Suprapubic skin (tissue), 3 donors: ENCODE measurements around the gene MRO.

Experiments
- EP300 ChIP-seq: sonication (generic); formaldehyde crosslinking; IDR thresholded peaks from one replicate; pipeline ENCODE4 v1.6.1; 2017; ENCODE audit warnings: antibody characterized with exemption
- POLR2A ChIP-seq, 2 donors: fragments of 450-650 bp; IDR thresholded peaks; one replicate each; pipeline ENCODE4 v1.6.1; 2017; ENCODE audit warnings: antibody characterized with exemption in 2 of 2, mild to moderate bottlenecking in 2 of 2, moderate library complexity in 2 of 2
- TF ChIP-seq, protein P1 (sequence below), 2 donors: fragments of 200-600 bp in 1 of 2; fragments of 450-650 bp in 1 of 2; sonication (generic) in 1 of 2; IDR thresholded peaks; one replicate each; pipeline ENCODE4 v1.5.1; 2016 to 2019; ENCODE audit warnings: antibody characterized with exemption in 2 of 2, mild to moderate bottlenecking in 1 of 2, moderate library complexity in 1 of 2

- TF ChIP-seq, protein P1, sequence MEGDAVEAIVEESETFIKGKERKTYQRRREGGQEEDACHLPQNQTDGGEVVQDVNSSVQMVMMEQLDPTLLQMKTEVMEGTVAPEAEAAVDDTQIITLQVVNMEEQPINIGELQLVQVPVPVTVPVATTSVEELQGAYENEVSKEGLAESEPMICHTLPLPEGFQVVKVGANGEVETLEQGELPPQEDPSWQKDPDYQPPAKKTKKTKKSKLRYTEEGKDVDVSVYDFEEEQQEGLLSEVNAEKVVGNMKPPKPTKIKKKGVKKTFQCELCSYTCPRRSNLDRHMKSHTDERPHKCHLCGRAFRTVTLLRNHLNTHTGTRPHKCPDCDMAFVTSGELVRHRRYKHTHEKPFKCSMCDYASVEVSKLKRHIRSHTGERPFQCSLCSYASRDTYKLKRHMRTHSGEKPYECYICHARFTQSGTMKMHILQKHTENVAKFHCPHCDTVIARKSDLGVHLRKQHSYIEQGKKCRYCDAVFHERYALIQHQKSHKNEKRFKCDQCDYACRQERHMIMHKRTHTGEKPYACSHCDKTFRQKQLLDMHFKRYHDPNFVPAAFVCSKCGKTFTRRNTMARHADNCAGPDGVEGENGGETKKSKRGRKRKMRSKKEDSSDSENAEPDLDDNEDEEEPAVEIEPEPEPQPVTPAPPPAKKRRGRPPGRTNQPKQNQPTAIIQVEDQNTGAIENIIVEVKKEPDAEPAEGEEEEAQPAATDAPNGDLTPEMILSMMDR (IDR thresholded peaks at IDR 0.05): no peak
- TF ChIP-seq EP300 (no peak), POLR2A (IDR thresholded peaks at IDR 0.05) (no peak)
Measured at GRCh38 chr18:50786864-50787263, 33.0 kb downstream of the MRO start.
